Measurements from ENCODE around the gene DUSP7.

DUSP7 gene

GRCh38 chr3:52057812-52058495 lies 1.6 kb upstream of the DUSP7 start:
- FAIRE-seq (no peak), DNase-seq (ENCODE audit: insufficient read length, low spot score) (no peak)
- no peak for TF ChIP-seq CTCF (IDR thresholded peaks at IDR 0.05; ENCODE audit: insufficient read depth, missing control alignments)

DNA sequence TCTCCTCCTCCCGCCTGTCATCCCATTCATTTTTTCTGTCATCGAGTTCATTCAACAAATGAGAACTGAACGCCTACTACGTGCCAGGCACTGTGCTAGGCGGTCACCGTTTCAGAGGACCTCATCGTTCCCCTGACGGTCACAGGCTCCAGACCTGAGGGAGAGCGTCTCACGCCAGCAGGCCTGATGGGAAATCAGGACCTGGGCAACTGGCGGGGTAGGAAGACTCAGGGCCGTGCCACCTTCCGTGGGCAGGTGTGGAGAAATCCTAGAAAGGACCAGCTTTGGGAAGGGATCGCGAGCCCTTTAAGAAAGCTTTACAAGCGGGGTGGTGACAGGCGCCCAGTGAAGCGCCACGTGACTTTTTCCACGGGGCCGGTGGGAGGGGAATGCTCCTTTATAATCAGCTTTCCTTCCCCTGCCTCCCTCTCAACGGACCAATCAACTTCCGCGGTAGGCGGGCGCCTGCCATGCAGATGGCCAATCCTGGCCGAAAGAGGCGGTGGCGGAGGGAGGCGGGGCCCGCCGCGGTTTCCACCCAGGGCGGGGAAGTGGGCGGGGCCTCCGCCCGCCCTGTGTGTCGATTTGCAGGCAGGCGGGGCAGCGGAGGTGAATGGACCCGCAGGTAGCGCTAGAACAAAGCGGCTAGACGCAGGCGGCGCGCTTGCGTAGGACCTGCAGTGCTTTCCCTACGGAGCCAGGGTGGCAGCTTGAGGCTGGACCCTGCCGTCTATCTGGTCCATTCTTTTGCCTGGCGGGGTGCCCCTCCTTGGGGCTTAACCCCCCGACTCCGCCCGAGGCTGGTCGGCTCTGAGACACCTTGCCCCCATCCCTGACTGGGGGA lies 819 bp upstream of the DUSP7 start:
- no peak for TF ChIP-seq CTCF (IDR thresholded peaks at IDR 0.05; ENCODE audit: insufficient read depth, missing control alignments)
- no peak for FAIRE-seq
- peak; percentile 97 for DNase-seq (ENCODE audit: insufficient read length, low spot score)

DNA sequence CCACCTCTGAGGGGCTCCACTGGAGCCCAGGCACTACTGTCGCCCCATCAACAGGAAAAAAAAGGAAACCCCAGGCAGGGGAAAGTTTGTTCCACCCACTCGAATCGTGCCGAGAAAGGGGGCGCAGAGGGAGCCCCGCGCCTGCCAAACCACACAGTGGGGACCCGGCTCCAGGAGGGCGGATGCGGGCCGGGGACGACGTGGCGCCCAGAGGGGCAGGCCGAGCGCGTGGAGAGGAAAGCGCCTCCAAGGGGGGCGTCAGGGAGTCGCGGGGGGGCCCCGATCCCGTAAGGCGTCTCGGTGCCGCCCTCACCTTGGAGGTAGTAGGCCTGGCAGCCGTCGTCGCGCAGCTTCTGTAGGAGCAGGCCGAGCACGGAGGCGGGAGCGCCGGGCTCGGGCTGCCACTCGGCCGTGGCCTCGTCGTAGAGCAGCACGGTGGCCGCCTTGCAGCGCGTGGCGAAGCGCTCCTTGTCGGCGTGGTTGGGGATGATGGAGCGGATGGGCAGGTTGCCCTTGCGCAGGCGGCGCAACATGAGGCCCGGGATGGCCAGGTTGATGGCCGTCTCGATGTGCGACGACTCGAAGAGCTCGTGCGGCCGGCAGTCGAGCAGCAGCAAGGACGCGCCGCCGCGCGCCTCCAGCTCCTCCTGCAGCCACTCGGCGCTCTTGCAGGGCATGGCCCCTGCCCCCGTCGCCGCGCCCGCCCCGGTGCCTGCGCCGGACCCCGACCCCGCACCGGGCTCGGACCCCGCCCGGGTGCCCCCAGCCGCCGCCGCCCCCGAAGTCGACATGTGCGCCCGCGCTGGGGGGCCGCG lies 627 bp downstream of the DUSP7 start:
- TF ChIP-seq CTCF (IDR thresholded peaks at IDR 0.05; ENCODE audit: insufficient read depth, missing control alignments), result peak; percentile 12
- FAIRE-seq (no peak), DNase-seq (ENCODE audit: insufficient read length, low spot score) (no peak)

- DNase-seq (ENCODE audit: insufficient read length, low spot score) (no peak), FAIRE-seq (no peak)
- TF ChIP-seq CTCF (IDR thresholded peaks at IDR 0.05; ENCODE audit: insufficient read depth, missing control alignments), result peak; percentile 44
Observed at GRCh38 chr3:52054661-52055511, 1.5 kb downstream of the DUSP7 start.

GRCh38 chr3:52053307-52054304 lies 2.8 kb downstream of the DUSP7 start:
- FAIRE-seq, result no peak
- TF ChIP-seq CTCF (IDR thresholded peaks at IDR 0.05; ENCODE audit: insufficient read depth, missing control alignments), result peak; percentile 26
- DNase-seq (ENCODE audit: insufficient read length, low spot score), result no peak

Data from D721Med (cell line).